Fibroblast of mammary gland (primary cell): ENCODE results near the gene GCNT4.

ENCODE experiments used
- DNase-seq: peaks from one replicate; pipeline ENCODE4 v3.0.0-alpha.2; 2010; ENCODE audit warnings: low read depth
- H3K4me3 ChIP-seq: 2 replicates; pipeline ENCODE4 v1.5.1; 2011; ENCODE audit warnings: low read depth, mild to moderate bottlenecking, low read length, moderate library complexity; ENCODE audit not compliant: control insufficient read depth
- TF ChIP-seq, protein P1 (sequence below): conservative IDR thresholded peaks from 2 replicates; pipeline ENCODE4 v1.5.1; 2011; ENCODE audit warnings: low read depth, low read length, inconsistent platforms; ENCODE audit not compliant: control insufficient read depth, insufficient read depth

The GCNT4 gene

DNA sequence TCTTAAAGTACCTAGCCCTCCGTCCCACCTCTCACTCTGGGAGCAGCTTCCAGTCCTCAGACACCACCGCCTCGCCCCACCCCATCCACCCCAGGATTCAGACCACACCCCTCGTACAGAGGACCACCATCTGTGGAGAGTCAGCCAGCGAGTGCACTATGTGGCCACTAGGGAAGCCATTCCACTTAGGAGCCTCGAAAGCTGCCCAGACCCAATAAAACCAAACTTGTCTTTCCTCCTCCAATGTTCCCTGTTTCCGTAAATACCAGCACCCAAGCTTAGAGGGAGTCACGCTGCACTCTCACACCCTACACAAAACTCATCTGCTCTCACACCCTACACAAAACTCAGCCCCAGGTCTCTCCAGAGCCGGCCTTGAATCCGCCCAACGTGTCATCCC lies 1.9 kb downstream of the GCNT4 start:
- TF ChIP-seq, protein P1, sequence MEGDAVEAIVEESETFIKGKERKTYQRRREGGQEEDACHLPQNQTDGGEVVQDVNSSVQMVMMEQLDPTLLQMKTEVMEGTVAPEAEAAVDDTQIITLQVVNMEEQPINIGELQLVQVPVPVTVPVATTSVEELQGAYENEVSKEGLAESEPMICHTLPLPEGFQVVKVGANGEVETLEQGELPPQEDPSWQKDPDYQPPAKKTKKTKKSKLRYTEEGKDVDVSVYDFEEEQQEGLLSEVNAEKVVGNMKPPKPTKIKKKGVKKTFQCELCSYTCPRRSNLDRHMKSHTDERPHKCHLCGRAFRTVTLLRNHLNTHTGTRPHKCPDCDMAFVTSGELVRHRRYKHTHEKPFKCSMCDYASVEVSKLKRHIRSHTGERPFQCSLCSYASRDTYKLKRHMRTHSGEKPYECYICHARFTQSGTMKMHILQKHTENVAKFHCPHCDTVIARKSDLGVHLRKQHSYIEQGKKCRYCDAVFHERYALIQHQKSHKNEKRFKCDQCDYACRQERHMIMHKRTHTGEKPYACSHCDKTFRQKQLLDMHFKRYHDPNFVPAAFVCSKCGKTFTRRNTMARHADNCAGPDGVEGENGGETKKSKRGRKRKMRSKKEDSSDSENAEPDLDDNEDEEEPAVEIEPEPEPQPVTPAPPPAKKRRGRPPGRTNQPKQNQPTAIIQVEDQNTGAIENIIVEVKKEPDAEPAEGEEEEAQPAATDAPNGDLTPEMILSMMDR = peak; percentile 38
- peak; percentile 25 for DNase-seq
- H3K4me3 ChIP-seq = no peak overlapping the region

- TF ChIP-seq, protein P1 = peak; percentile 95
- no peak overlapping the region for H3K4me3 ChIP-seq
- DNase-seq = peak; percentile 72
These were observed 2.7 kb downstream of the GCNT4 start for GRCh38 chr5:75049456-75050351.

DNA sequence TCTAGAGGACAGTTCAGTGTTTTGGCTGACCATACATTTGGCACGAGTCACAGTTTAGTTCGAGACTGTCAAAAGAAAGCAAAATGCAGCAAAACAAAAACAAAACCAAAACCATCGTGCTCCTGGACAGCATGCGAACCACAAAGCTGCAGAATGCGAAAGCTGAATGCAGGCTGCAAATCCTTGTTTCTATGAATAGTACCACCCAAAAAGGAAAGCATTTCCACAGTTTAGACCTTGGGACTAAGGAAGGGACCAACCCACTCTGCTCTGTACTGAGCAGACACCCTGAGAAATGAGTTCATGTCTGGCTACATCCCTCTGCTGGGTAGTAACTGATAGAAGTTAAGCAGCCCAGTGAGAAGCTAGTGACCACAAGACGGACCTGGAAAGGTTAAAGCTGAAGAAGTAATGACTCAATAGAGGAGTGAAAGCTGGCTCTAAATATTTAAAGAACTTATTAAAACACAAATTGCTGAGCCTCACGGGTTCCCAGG lies 3.9 kb downstream of the GCNT4 start:
- TF ChIP-seq, protein P1 = no peak
- peak; percentile 24 for DNase-seq
- no peak overlapping the region for H3K4me3 ChIP-seq

DNA sequence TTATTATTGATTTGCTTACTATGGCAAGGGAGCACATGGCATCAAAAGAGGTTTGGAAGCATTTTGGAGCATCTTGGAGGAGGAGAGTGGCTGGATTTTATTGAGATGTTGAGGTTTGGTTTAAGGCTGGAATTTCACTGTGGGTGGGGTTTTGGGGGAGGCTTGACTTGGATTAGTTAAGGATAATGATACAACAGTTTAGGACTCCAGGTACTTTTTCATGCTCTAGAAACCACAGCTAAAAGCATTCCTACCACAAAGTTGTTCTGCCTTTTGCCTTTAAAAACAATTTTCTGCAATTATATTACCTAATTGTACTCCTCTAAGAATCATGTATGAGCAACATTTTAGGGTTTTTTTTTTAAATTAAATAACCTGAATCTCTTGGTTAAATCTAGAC lies 5.0 kb downstream of the GCNT4 start:
- no peak for DNase-seq
- TF ChIP-seq, protein P1 = no peak
- H3K4me3 ChIP-seq = no peak overlapping the region

- no peak for DNase-seq
- no peak overlapping the region for H3K4me3 ChIP-seq
- TF ChIP-seq, protein P1 = no peak
These were observed 5.8 kb downstream of the GCNT4 start for GRCh38 chr5:75046366-75047142.

DNA sequence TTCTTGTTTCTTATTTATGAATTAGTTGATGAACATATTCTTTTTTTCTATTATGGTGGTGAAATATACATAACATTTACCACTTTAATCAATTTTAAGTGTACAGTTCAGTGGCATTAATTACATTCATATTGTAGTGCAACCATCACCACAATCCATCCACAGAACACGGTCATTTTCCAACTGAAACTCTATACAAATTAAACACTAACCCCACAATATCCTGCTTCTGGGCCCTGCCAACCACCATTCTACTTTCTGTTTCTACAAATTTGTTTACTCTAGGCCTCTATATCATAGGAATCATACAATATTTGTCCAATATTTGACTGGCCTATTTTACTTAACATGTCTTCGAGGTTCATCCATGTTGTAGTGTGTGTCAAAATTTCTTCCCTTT lies 7.3 kb downstream of the GCNT4 start:
- TF ChIP-seq, protein P1 = no peak
- no peak for DNase-seq
- no peak overlapping the region for H3K4me3 ChIP-seq
